ENCODE data around the gene WDR59.

DNA sequence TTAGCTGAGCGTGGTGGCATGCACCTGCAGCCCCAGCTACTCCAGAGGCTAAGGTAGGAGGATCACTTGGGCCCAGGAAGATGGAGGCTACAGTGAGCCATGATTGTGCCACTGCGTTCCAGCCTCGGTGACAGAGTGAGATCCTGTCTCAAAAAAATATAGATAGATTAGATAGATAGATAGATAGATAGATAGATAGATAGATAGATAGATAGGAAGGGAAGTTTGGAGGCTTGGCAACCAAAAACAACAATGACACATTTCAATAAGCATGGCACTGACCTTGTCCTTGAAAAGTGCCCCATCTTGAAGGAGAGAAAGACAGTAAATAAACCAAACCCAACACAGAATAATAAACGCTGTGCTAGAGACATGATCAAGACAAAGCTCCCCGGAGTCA lies 152.7 kb downstream of the WDR59 start:
- TF ChIP-seq POLR2AphosphoS5 (IDR thresholded peaks at IDR 0.05) (no peak), CTCF (IDR thresholded peaks at IDR 0.05) (no peak)

All from transverse colon (tissue), 4 donors.